Measurements from ENCODE around the gene NR1H4.

DNA sequence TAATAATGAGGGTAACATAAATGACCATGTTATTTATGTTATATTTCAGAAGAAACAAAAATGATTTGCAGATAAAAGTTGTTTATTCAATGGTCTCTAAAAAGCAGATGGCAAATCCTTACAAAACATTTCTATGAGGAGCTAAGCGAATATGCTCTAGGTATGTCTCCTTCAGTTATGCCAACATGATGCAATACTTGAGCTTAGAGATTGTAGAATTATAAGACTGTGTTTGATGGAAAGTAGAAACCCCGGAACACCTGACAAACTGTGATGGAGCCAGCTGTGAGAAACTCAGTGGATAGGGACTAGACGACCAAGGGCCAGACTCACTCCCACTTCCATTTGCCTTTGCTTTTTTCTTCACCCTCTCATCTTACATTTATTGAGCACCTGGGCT is 17.8 kb upstream of the NR1H4 start:
- TF ChIP-seq, protein P1, sequence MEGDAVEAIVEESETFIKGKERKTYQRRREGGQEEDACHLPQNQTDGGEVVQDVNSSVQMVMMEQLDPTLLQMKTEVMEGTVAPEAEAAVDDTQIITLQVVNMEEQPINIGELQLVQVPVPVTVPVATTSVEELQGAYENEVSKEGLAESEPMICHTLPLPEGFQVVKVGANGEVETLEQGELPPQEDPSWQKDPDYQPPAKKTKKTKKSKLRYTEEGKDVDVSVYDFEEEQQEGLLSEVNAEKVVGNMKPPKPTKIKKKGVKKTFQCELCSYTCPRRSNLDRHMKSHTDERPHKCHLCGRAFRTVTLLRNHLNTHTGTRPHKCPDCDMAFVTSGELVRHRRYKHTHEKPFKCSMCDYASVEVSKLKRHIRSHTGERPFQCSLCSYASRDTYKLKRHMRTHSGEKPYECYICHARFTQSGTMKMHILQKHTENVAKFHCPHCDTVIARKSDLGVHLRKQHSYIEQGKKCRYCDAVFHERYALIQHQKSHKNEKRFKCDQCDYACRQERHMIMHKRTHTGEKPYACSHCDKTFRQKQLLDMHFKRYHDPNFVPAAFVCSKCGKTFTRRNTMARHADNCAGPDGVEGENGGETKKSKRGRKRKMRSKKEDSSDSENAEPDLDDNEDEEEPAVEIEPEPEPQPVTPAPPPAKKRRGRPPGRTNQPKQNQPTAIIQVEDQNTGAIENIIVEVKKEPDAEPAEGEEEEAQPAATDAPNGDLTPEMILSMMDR (IDR thresholded peaks at IDR 0.05) = no peak
- TF ChIP-seq POLR2AphosphoS5 (IDR thresholded peaks at IDR 0.05) (no peak), POLR2A (IDR thresholded peaks at IDR 0.05; ENCODE audit: low read depth) (no peak)
